Neuron (in vitro differentiated cells): ENCODE measurements around the gene RANGAP1.

Source experiments
- H2AFZ ChIP-seq: one replicate; pipeline ENCODE4 v1.6.1; 2013; ENCODE audit warnings: low read depth, mild to moderate bottlenecking, inconsistent platforms, low read length, moderate library complexity
- H3K27me3 ChIP-seq: one replicate; pipeline ENCODE4 v1.6.1; 2013; ENCODE audit warnings: low read length; ENCODE audit not compliant: insufficient read depth
- H3K36me3 ChIP-seq: one replicate; pipeline ENCODE4 v1.6.1; 2013; ENCODE audit warnings: low read length; ENCODE audit not compliant: insufficient read depth
- H3K4me1 ChIP-seq: one replicate; pipeline ENCODE4 v1.6.1; 2013; ENCODE audit warnings: low read length; ENCODE audit not compliant: insufficient read depth
- H3K4me3 ChIP-seq: 2 replicates; pipeline ENCODE4 v1.5.1; 2013; ENCODE audit warnings: mild to moderate bottlenecking, low read length, moderate library complexity
- H3K9me3 ChIP-seq: one replicate; pipeline ENCODE4 v1.6.1; 2013; ENCODE audit warnings: low read length

The RANGAP1 gene, protein sequence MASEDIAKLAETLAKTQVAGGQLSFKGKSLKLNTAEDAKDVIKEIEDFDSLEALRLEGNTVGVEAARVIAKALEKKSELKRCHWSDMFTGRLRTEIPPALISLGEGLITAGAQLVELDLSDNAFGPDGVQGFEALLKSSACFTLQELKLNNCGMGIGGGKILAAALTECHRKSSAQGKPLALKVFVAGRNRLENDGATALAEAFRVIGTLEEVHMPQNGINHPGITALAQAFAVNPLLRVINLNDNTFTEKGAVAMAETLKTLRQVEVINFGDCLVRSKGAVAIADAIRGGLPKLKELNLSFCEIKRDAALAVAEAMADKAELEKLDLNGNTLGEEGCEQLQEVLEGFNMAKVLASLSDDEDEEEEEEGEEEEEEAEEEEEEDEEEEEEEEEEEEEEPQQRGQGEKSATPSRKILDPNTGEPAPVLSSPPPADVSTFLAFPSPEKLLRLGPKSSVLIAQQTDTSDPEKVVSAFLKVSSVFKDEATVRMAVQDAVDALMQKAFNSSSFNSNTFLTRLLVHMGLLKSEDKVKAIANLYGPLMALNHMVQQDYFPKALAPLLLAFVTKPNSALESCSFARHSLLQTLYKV

DNA sequence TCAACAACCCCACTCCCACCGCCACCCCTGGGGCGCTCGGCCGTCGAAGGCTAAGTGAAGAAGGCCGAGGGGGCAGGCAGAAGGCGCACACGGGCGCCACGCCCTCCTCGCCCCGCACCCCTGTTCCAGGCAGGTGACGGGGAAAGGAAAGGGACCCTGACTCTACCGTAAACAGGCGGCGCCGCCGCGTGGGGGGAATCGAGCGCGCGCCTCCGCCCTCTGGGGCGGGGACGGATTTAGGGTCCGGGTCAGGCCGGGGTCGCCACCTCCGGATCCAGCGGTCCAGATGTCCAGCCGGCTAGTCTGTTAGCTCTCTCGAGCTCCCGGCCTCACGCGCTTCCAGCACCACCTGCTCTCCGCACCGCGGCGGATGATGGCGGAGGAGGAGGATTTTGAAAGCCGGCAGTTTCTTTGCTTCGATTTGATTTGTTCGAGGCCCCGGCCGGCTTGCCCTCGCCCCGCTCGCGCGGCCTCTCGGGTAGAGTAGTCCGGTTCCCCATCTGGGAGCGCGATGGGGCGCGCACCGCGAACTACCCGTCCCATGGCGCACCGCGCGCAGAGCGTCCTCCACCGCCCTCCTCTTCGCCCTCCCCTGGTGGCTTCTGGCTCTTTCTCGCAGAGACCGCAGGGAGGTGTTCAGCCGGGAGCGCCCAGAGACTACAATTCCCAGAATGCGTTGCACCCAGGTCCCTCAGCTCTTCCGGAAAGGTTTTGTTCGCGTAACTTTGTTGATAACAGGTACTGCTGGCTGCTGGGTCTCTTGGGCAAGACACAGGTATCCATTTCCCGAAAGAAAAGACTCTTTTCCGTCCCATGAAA is at the start of gene RANGAP1:
RANGAP1 (minus strand) TSS at position 368 of the 819 bp plus-strand sequence. CDS start 5,143 bp downstream, outside the sequence.
- no peaks in the 10 kb centered on the region for H3K27me3 ChIP-seq
- H3K4me3 ChIP-seq: peak within 1 kb of the TSS; percentile 91
- peak within 1 kb of the TSS; percentile 79 for H2AFZ ChIP-seq
- H3K36me3 ChIP-seq: peaks cover 15% of the 10 kb centered on the region
- H3K4me1 ChIP-seq: peaks cover 20% of the 10 kb centered on the region
- H3K9me3 ChIP-seq: no peaks in the 10 kb centered on the region

DNA sequence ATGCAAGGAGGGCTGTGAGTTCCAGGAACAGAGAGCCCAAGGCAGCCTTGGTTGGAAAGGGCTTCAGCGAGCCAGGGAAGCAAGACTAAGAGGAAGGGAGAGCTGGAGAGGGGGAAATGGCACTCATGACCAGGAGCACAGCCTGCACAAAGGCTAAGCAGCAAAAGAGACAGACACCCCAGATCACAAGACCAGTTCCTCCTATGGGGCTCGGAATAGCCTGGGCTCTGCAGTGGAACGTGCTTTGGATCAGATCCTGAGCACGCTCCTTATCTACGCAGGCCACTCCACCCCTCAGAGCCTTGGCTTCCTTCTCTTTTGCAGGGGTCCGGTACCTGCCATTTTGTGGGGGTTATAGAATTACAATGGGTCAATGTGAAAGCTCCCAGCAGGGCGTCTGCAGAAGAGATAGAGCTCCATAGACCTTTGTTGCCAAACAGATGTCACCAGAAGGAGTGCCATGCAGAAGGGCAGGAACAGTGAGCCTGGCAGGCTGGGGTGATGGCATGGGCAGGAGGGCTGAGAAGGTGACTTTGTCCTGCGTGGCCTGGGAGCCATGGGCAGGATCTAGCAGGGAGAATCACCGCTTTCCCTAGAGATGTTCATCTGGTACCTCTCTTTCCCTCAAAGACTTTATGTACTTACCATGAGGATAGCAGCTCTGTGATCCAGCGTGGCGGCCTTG is 49.1 kb upstream of the RANGAP1 start:
- Histone ChIP-seq H3K4me1 (no peaks in the 10 kb centered on the region), H3K4me3 (no peak overlapping the region), H3K36me3 (peaks cover 53% of the 10 kb centered on the region), H3K27me3 (no peaks in the 10 kb centered on the region), H3K9me3 (no peaks in the 10 kb centered on the region), H2AFZ (no peak overlapping the region)

DNA sequence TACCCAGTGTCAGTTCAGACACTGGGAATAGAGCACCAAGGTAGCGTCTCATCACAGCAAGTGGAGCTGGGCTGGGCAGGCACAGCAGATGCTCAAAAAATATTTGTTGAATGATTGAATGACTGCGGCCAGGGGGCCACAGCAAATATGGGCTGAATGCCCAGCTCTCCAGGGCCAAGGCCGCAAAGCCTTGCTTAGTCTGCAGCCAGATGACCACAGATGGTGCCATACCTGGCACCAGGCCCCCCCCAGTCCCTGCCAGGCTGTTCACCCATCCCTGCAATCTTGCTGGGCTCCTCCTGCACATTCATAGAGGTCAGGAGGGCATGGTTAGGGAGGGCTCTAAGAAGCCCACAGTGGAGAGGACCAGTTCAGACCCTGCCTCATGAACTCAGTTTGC is 48.2 kb upstream of the RANGAP1 start:
- Histone ChIP-seq H3K36me3 (peaks cover 54% of the 10 kb centered on the region), H3K4me1 (no peaks in the 10 kb centered on the region), H2AFZ (no peak overlapping the region), H3K9me3 (no peaks in the 10 kb centered on the region), H3K27me3 (no peaks in the 10 kb centered on the region), H3K4me3 (no peak overlapping the region)

DNA sequence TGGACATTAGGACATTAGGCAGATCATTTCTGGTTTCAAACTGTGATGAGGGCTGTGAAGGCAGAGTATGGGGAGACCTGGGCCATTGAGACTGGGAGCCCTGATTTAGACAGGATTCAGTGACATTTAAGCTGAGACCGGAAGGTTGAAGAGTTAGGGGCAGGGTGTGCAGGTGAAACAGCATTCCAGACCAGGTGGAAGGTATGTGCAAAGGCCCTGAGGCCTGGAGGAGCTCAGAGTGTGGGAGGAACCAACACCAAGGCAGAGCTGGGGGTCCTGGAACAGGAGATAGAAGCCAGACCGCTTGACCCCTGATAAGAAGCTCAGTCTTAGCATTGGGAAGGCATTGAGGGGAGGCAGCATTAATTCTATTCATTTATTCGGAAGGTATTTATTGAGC is 47.8 kb upstream of the RANGAP1 start:
- H3K36me3 ChIP-seq: peaks cover 50% of the 10 kb centered on the region
- H2AFZ ChIP-seq: no peak overlapping the region
- no peaks in the 10 kb centered on the region for H3K9me3 ChIP-seq
- no peaks in the 10 kb centered on the region for H3K4me1 ChIP-seq
- H3K4me3 ChIP-seq: no peak overlapping the region
- H3K27me3 ChIP-seq: no peaks in the 10 kb centered on the region

DNA sequence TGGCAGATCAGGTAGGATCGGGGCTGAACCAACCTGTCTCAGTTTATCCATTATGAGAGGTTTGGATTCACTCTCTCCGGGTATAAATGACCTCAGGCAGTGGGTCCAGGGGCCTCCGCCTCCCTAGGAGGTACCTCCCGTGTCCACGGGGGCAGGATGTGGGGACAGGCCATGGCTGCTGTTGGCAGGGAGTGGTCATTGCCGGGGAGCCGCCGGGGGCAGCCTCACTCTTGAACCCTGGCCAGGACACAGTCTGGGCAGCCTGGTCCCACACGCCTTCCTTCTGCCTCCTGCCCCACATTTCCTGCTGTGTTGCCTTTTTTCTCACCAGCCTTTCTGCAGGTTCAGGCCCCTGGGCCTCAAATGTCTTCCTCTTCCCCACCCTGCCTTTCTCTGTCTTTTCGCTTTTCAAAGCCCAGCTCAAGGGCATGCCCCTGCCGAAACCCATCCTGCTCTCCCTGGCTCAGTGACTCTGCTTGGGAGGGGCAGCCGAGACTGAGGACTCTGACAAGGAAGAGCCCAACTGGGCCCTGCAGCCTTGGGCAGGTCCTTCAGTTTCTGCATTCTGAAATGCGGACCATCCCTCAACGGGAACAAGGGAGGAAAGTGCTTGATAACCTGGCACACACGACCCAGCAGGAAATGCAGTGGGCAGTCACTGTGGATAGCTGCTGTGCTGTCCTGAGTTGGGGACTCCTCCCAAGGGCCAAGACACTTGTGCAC is 46.4 kb upstream of the RANGAP1 start:
- Histone ChIP-seq H3K9me3 (no peaks in the 10 kb centered on the region), H3K4me1 (no peaks in the 10 kb centered on the region), H3K27me3 (no peaks in the 10 kb centered on the region), H3K36me3 (peaks cover 59% of the 10 kb centered on the region), H3K4me3 (no peak overlapping the region), H2AFZ (no peak overlapping the region)

DNA sequence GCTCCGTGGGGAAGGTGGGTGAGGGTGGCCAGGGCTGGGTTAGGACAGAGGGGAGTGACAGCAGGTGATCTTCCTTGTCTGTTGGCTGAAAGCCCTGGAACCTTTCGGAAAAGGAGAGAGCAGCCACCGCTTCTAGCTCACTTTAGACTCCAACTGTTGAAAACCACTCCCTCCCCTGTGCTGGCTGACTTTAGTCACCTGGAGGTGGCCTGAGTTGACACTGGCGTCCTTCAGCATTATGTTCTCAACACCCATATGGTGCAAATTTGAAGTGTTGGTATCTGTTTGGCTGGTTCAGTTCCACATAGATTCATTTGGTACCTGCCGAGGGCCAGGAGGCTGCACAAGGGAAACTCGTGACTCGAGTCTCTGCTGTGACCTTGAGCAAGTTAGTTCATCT is 44.2 kb upstream of the RANGAP1 start:
- no peak overlapping the region for H3K4me3 ChIP-seq
- peaks cover 72% of the 10 kb centered on the region for H3K36me3 ChIP-seq
- no peak overlapping the region for H2AFZ ChIP-seq
- no peaks in the 10 kb centered on the region for H3K4me1 ChIP-seq
- H3K27me3 ChIP-seq: no peaks in the 10 kb centered on the region
- H3K9me3 ChIP-seq: no peaks in the 10 kb centered on the region

DNA sequence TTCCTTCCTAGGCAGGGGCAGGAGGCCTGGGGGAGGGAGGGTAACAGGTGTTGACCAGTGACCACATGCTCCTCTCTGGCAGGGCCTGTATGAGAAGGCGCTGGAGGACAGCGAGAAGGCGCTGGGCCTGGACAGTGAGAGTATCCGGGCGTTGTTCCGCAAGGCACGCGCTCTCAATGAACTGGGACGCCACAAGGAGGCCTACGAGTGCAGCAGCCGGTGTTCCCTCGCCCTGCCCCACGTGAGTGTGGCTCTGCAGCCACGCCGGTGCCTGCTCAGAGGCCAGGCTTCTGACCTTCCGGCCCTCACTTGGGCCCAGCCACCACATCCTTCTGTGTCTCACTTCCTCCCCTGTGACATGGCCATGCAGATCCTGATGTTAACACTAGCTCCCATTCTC is 41.1 kb upstream of the RANGAP1 start:
- no peak overlapping the region for H3K4me3 ChIP-seq
- no peaks in the 10 kb centered on the region for H3K4me1 ChIP-seq
- no peak overlapping the region for H2AFZ ChIP-seq
- H3K36me3 ChIP-seq: peaks cover 72% of the 10 kb centered on the region
- no peaks in the 10 kb centered on the region for H3K9me3 ChIP-seq
- no peaks in the 10 kb centered on the region for H3K27me3 ChIP-seq

DNA sequence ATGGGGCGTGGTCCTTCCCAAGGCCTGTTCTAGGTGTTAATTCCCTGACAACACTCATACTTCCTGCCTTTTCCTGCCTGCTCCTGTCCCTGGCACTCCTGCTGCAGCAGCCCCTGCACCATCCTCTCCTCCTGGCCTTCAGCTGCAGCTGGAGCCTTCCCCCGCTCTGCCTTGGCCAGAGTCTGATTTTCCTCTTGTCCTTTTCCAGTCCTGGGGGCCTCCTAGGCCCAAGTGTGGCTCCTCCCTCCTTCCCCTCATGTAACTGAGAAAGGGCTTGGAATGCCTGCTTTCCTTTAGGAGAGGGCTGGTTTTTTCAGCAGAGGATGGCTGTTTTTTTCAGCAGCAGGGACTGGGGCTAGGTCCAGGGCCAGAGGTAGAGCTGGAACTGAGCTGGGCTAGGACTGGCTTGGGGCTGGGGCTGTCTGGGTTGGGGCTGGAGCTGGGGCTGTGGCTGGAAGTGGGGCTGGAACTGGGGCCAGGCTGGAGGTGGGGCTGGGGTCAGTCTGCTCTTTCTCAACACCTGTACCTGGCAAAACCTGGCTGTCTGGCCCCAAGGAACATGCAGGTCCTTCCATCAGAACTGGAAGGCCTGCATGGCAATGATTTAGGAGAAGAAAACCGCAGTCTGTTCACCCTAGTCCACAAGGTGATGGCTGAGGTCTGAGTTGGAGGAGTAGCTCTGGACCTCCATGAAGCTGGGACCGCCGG is 39.0 kb upstream of the RANGAP1 start:
- H3K9me3 ChIP-seq: no peaks in the 10 kb centered on the region
- H3K4me3 ChIP-seq: no peak overlapping the region
- no peaks in the 10 kb centered on the region for H3K4me1 ChIP-seq
- H3K36me3 ChIP-seq: peaks cover 71% of the 10 kb centered on the region
- no peaks in the 10 kb centered on the region for H3K27me3 ChIP-seq
- no peak overlapping the region for H2AFZ ChIP-seq

DNA sequence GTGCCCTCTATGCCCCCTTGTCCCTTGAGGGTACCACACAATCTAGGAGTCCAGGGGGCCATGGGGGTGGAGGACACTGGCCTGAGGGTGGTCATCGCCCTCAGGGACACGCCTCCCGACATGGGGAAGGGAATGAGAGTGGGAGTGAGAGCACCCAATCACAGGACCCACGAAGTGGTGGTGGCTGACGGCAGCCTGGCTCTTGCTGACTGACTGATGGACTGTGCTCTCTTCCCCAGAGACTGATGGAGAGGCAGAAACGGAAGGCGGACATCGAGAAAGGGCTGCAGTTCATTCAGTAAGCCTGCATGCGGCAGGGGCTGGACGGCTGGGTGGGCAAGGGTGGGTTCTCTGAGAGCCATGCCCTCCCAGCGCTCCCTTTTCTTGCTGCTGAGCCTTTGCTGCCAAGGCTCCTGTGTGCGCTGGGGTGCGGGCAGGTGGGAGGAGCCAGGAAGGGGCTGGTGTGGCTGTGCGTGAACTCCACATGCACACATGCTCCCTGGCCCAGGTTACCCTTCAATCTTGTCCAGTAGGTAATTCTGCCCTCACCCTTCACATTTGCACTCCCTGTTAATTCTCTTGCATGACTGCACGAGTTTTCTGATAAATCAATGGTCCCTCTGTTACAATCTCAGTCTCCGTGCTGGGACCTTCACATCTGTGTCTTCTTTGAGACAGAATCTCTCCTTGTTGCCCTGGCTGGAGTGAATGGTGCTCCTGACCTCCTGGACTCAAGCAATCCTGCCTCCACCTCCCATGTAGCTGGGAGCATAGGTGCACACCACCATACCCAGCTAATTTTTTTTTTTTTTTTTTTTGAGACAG is 34.6 kb upstream of the RANGAP1 start:
- peaks cover 36% of the 10 kb centered on the region for H3K36me3 ChIP-seq

DNA sequence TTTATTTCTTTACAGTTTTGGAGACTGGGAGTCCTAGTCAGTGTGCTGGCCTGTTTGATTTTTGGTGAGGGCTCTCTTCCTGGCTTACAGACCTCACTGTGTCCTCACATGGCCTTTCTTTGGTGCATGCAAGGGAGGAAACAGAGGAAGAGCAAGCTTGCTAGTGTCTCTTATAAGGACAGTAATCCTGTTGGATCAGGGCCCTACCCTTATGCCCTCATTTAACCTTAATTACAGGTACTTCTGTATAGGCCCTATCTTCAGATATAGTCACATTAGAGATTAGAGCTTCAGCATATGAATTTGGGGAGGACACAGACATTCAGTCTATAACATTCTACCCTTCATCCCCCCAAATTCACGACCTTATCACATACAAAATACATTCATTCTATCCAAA is 29.6 kb upstream of the RANGAP1 start:
- Histone ChIP-seq H3K36me3 (peaks cover 6% of the 10 kb centered on the region), H2AFZ (no peak overlapping the region), H3K4me3 (no peak overlapping the region), H3K27me3 (no peaks in the 10 kb centered on the region), H3K4me1 (no peaks in the 10 kb centered on the region), H3K9me3 (no peaks in the 10 kb centered on the region)

More for the DNA sequence above, 34.6 kb upstream of the RANGAP1 start:
- Histone ChIP-seq H3K27me3 (no peaks in the 10 kb centered on the region), H3K4me3 (no peak overlapping the region), H2AFZ (no peak overlapping the region), H3K9me3 (no peaks in the 10 kb centered on the region), H3K4me1 (no peaks in the 10 kb centered on the region)

DNA sequence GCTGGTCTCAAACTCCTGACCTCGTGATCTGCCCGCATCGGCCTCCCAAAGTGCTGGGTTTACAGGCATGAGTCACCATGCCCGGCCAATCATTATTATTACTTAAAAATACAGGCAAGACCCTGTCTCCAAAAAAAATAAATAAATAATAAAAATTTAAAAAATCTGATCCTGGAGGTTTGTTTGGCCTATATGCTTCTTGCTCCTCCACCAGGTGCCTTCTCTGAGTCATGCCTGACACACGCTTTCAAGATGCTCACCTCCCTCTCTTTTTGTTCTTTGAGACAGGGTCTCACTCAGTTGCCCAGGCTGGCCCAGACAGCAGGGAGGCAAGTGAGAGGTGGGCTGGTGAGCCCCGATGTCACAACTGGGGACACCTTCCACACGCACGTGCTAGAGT is 28.8 kb upstream of the RANGAP1 start:
- Histone ChIP-seq H3K27me3 (no peaks in the 10 kb centered on the region), H3K4me3 (no peak overlapping the region), H2AFZ (no peak overlapping the region), H3K36me3 (peaks cover 4% of the 10 kb centered on the region), H3K4me1 (no peaks in the 10 kb centered on the region), H3K9me3 (peaks cover 2% of the 10 kb centered on the region)
